SJCRH30 (cell line): ENCODE results near the gene FBXO3. TPM values are rescaled to one million over a fixed set of nuclear protein-coding genes. Genes with fewer than 3 reads are reported as not detected.

Experiments used
- DNase-seq, 2 experiments: peaks; one replicate each; pipeline ENCODE4 v3.0.0-alpha.2; 2015 to 2020
- H3K27ac ChIP-seq: fragments of 250-450 bp; sonication (Bioruptor Pico); 2 replicates; pipeline ENCODE4 v1.5.1; 2020; ENCODE audit warnings: mild to moderate bottlenecking, moderate library complexity
- H3K27me3 ChIP-seq: fragments of 250-450 bp; sonication (Bioruptor Pico); 2 replicates; pipeline ENCODE4 v1.5.1; 2020; ENCODE audit warnings: mild to moderate bottlenecking, moderate library complexity
- H3K36me3 ChIP-seq: fragments of 250-450 bp; sonication (Bioruptor Pico); 2 replicates; pipeline ENCODE4 v1.5.1; 2020; ENCODE audit warnings: mild to moderate bottlenecking, moderate library complexity
- H3K4me1 ChIP-seq: fragments of 250-450 bp; sonication (Bioruptor Pico); 2 replicates; pipeline ENCODE4 v1.5.1; 2020; ENCODE audit warnings: mild to moderate bottlenecking, moderate library complexity
- H3K4me3 ChIP-seq: fragments of 250-450 bp; sonication (Bioruptor Pico); 2 replicates; pipeline ENCODE4 v1.5.1; 2020; ENCODE audit warnings: mild to moderate bottlenecking, moderate library complexity
- H3K9me3 ChIP-seq: fragments of 250-450 bp; sonication (Bioruptor Pico); replicated peaks from 2 replicates; pipeline ENCODE4 v1.5.1; 2020; ENCODE audit warnings: mild to moderate bottlenecking, moderate library complexity
- total RNA-seq: library from RNA; depleted of rRNA; stranded (reverse); fragments of >200 nt; shearing (Covaris generic); gene quantifications from 2 replicates; pipeline ENCODE4 v1.2.3, GENCODE V29; 2014; rRNA removed

Gene FBXO3
- total RNA-seq, 1 experiment from 2014 or later = 30.4 TPM

- peaks cover 34% of the 10 kb centered on the region for H3K4me1 ChIP-seq
- H3K27me3 ChIP-seq = no peaks in the 10 kb centered on the region
- no peak for DNase-seq
- no peak overlapping the region for H3K27ac ChIP-seq
- H3K36me3 ChIP-seq = no peaks in the 10 kb centered on the region
- no peaks in the 10 kb centered on the region for H3K9me3 ChIP-seq
- H3K4me3 ChIP-seq = no peak overlapping the region
These were observed 79.2 kb downstream of the FBXO3 start for GRCh38 chr11:33695051-33695566.

GRCh38 chr11:33694346-33695050 lies 79.8 kb downstream of the FBXO3 start:
- no peaks in the 10 kb centered on the region for H3K36me3 ChIP-seq
- no peaks in the 10 kb centered on the region for H3K27me3 ChIP-seq
- no peak overlapping the region for H3K4me3 ChIP-seq
- peaks cover 32% of the 10 kb centered on the region for H3K4me1 ChIP-seq
- H3K27ac ChIP-seq = no peak overlapping the region
- no peaks in the 10 kb centered on the region for H3K9me3 ChIP-seq
- no peak for DNase-seq

GRCh38 chr11:33692541-33692940 lies 81.8 kb downstream of the FBXO3 start:
- no peaks in the 10 kb centered on the region for H3K36me3 ChIP-seq
- peak overlapping the region; percentile 85 for H3K27ac ChIP-seq
- no peaks in the 10 kb centered on the region for H3K9me3 ChIP-seq
- peaks cover 29% of the 10 kb centered on the region for H3K4me1 ChIP-seq
- no peak for DNase-seq
- H3K4me3 ChIP-seq = peak overlapping the region; percentile 47
- no peaks in the 10 kb centered on the region for H3K27me3 ChIP-seq

- Histone ChIP-seq H3K27ac (peak overlapping the region; percentile 85), H3K9me3 (no peaks in the 10 kb centered on the region), H3K4me1 (peaks cover 29% of the 10 kb centered on the region), H3K27me3 (no peaks in the 10 kb centered on the region), H3K36me3 (no peaks in the 10 kb centered on the region), H3K4me3 (peak overlapping the region; percentile 47)
- DNase-seq = peak; percentile 81 to 90
These were observed 82.3 kb downstream of the FBXO3 start for GRCh38 chr11:33692013-33692504.

GRCh38 chr11:33691066-33691864 lies 83.1 kb downstream of the FBXO3 start:
- H3K27me3 ChIP-seq = no peaks in the 10 kb centered on the region
- no peaks in the 10 kb centered on the region for H3K36me3 ChIP-seq
- DNase-seq = no peak
- no peaks in the 10 kb centered on the region for H3K9me3 ChIP-seq
- H3K4me3 ChIP-seq = no peak overlapping the region
- peaks cover 29% of the 10 kb centered on the region for H3K4me1 ChIP-seq
- H3K27ac ChIP-seq = peak overlapping the region; percentile 85

Other genes starting within 250 kb of the FBXO3 start
- gene C11orf91, start 73.7 kb downstream of the FBXO3 start, total RNA-seq = 0.15 TPM in 1 of 2 replicates, not detected in the other
- gene CD59, start 38.1 kb downstream of the FBXO3 start, total RNA-seq = 93.3 and 97.3 TPM in 2 replicates
- gene LMO2, start 117.6 kb upstream of the FBXO3 start, total RNA-seq = 0.63 and 1.2 TPM in 2 replicates